GM18520 (cell line): ENCODE measurements around the gene MAFB.

Experiments
- ATAC-seq: cut with Tn5 transposase; IDR thresholded peaks from one replicate; pipeline ENCODE4 v1.9.1; 2021; ENCODE audit not compliant: unreplicated experiment

Gene MAFB

GRCh38 chr20:40635971-40636370, 53.1 kb downstream of the MAFB start:
- no peak for ATAC-seq
